GM12891 (cell line): ENCODE measurements around the gene CFAP298.
"Not testable (repeated sequence)": the region's sequence is repeated elsewhere in the genome, so short reads cannot be mapped to it uniquely, and the experiment has no call there.

Experiments used
- DNase-seq: peaks from one replicate; pipeline ENCODE4 v3.0.0; 2011; ENCODE audit warnings: low spot score; ENCODE audit not compliant: insufficient read length
- FAIRE-seq: peaks from 2 replicates; lab custom pipeline; 2011; peaks lifted over from hg19 to GRCh38; lab: Jason Lieb, UNC
- PAX5 ChIP-seq: IDR thresholded peaks from 2 replicates; pipeline ENCODE4 v1.6.1; 2011; ENCODE audit warnings: low read length, moderate library complexity, mild to moderate bottlenecking; ENCODE audit not compliant: insufficient read depth, severe bottlenecking
- POLR2A ChIP-seq: IDR thresholded peaks from 2 replicates; pipeline ENCODE4 v1.6.1; 2011; ENCODE audit warnings: low read depth, low read length, control low read depth
- POLR2AphosphoS5 ChIP-seq: IDR thresholded peaks from 2 replicates; pipeline ENCODE4 v1.6.1; 2011; ENCODE audit warnings: low read depth, low read length, control low read depth
- POU2F2 ChIP-seq: IDR thresholded peaks from 2 replicates; pipeline ENCODE4 v1.6.1; 2011; ENCODE audit warnings: low read depth, mild to moderate bottlenecking, control low read depth, low read length, moderate library complexity
- SPI1 ChIP-seq: IDR thresholded peaks from 2 replicates; pipeline ENCODE4 v1.6.1; 2011; ENCODE audit warnings: low read depth, low read length, control low read depth
- TAF1 ChIP-seq: IDR thresholded peaks from 2 replicates; pipeline ENCODE4 v1.6.1; 2011; ENCODE audit warnings: low read depth, low read length, control low read depth

The CFAP298 gene

DNA sequence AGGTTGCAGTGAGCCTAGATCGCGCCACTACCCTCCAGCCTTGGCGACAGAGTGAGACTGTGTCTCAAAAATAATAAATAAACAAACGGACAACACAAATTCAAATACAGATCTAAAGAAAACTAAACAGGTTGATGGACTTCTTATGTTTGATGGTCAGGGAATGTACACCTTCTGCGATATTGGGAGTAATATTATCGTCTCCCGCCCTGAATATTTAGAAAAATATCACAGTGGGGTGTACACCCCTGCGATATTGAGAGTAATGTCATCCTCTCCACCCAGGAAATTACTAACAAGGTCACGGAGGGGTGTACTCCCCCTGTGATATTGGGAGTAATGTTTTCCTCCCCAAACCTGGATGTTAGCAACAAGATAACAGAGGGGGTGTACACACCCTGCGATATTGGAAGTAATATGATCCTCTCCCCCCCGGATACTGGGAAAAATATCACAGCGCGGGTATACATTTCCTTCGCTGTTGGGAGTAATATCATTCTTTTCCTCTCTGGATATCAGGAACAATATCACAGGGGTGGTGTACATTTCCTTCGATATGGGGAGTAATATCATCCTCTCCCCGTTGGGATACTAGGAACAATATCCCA lies 1.4 kb upstream of the CFAP298 start:
- no peak for FAIRE-seq
- DNase-seq = no peak
- TF ChIP-seq POLR2A = no peak
- no peak for TF ChIP-seq TAF1
- no peak for TF ChIP-seq POLR2AphosphoS5
- TF ChIP-seq SPI1 = no peak

DNA sequence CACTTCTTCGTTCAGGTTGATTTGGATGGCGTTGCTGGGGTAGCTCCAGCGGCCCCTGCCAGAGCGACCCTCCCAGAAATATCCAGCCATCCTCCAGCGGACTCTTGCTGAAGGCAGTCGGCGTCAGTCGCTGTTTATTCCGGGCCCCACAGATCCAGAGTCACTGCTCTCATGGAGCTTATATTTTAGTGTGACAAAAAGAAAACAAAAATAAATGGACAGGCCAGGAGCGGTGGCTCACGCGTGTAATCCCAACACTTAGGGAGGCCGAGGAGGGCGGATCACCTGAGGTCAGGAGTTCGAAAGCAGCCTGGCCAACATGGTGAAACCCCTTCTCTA lies 791 bp upstream of the CFAP298 start:
- TF ChIP-seq POLR2A (no peak), POLR2AphosphoS5 (no peak), TAF1 (no peak; the same call in 1 of the 2 replicates), POU2F2 (no peak), PAX5 (no peak), SPI1 (no peak)
- no peak for DNase-seq
- no peak for FAIRE-seq

DNA sequence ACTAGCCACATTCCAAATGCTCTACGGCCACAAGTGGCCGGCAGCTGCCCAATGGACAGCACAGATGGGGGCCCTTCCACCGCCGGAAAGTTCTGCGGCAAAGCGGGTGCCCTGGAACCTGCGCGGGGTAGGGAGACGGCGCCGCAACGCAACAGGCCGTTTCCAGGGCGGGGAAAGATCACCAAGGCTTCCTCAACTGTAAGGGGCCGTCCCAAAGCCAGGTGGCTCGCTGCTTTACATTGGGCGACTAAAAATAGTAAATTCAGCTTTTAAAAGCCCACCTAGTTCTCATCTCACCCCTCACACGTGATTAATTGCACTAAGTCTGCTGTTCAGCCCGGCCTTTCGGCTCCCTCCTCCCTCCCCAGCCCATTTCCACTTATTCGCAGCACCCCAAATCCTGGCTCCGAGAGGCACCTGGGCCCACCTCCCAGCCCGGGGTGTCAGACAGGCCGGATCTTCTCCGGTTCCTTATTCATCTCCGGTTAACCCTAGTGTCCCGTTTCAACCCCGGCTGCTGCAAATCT lies 643 bp downstream of the CFAP298 start:
- DNase-seq = peak; percentile 39
- TF ChIP-seq SPI1 (no peak), PAX5 (no peak)
- no peak for FAIRE-seq

DNA sequence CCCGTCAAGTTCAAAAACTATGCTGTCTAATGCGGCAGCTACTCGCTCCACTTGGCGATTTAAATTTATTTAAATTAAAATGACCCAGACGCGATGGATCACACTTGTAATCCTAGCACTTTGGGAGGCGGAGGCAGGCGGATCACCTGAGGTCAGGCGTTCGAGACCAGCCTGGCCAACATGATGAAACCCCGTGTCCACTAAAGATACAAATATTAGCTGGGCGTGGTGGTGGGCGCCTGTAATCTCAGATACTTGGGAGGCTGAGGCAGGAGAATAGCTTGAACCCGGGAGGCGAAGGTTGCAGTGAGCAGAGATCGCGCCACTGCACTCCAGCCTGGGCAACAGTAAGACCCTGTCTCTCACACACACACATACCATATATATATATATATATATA lies 1.2 kb downstream of the CFAP298 start:
- DNase-seq, FAIRE-seq: not testable (repeated sequence)

DNA sequence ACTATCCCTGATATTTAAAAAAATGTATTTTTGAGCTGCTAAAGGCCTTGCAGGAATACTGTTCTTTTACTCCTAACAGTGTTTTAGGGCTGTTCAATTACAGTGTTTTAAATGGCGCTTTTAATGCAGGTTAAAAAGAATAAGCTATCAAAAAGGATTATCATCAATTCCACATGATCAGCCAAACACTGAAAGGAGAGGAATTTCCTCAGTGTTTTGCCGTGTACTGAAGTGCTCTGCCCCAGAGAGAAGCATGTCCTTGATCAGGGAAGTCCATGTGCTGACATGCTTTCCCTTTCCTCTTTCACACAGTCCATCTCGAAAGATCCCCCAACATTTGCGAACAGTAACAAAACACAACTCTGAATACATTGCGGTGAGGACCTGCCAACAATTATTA lies 3.3 kb downstream of the CFAP298 start:
- TF ChIP-seq POLR2A = no peak
- TF ChIP-seq PAX5 = no peak
- TF ChIP-seq SPI1 = no peak
- no peak for TF ChIP-seq POLR2AphosphoS5
- no peak for TF ChIP-seq TAF1
- no peak for TF ChIP-seq POU2F2
- FAIRE-seq (no peak), DNase-seq (no peak)

DNA sequence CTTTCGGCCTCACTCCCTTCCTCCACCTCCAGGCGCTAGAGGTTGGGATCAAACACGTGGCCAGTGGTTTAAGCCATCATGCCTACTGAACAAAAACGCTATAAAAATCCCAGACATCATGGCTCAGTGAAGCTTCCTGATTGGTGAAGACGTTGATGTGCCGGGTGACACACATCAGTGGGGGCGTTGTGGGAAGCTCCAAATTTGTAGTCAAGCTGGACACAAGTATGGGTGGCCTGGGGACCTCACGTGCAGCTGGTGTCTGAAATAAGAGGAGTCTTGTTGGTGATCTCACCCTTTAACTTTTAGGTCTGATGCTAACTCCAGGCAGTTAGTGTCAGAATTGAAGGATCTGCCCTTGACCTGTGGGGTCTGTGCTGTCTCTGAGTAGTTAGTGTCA lies 6.7 kb downstream of the CFAP298 start:
- no peak for DNase-seq
- TF ChIP-seq TAF1 (no peak), PAX5 (no peak), POU2F2 (no peak), SPI1 (no peak), POLR2AphosphoS5 (no peak), POLR2A (no peak)
- no peak for FAIRE-seq

DNA sequence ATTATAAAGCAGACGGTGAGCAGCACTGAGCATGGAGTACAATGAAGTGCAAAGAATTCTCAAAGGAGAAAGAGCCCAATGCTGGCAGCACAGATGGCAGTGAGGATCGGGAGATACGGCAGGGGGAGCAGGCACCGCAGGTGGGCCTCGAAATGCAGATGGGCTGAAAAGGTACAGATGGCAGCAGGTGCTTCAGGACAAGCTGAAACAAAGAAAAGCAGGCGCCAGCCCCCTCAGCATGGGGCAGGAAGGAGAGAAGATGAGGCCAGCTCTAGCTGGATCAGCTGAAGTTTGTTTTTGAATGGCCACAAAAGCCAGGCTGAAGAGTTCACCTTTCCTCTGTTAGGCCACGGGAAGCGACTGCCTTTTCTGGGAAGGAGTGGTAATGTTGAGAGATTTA lies 7.7 kb downstream of the CFAP298 start:
- no peak for TF ChIP-seq SPI1
- DNase-seq = no peak
- FAIRE-seq = no peak

DNA sequence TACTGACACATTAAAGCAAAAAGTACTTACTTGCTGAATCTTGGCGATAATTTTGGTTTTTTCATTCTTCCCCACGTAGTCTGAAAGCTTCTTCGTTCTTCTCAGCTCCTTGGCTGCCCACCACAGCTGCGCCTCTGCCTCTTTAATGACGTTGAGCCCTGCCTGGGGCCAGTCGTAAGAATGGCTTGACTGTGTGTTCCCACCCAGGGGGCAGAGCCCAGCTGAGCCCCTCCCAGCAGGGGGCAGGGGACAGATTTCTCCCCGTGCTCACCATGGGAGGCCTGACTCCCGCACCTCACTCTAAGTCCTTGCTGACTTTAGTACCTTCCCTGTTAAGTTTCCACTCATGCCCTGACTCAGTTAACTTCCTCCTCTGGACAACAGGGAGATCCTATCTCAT lies 9.0 kb downstream of the CFAP298 start:
- DNase-seq = no peak
- TF ChIP-seq SPI1 (no peak), POU2F2 (no peak), POLR2AphosphoS5 (no peak), POLR2A (no peak), TAF1 (no peak), PAX5 (no peak)
- no peak for FAIRE-seq

DNA sequence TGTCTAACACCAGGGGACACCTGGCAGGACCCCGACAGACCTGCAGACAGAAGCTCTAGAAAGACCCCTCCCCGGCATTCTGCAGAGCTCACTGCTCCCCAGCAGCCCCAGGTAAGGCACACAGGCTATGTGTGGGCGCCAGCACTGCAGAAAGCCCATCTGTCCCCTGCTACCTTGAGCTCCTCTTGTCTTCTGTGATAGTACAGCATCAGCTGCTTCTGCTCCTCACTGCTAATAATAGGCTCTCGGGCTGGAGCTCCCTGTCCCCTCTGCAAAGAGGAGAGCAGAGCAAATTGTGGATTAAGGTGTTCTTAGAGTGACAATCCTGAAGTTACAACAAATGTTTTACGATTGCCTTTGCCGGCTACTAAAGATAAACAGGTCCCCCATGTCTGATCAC lies 10.1 kb downstream of the CFAP298 start:
- TF ChIP-seq PAX5 (no peak), TAF1 (no peak), SPI1 (no peak), POLR2A (no peak), POLR2AphosphoS5 (no peak), POU2F2 (no peak)
- FAIRE-seq = no peak
- DNase-seq = no peak

DNA sequence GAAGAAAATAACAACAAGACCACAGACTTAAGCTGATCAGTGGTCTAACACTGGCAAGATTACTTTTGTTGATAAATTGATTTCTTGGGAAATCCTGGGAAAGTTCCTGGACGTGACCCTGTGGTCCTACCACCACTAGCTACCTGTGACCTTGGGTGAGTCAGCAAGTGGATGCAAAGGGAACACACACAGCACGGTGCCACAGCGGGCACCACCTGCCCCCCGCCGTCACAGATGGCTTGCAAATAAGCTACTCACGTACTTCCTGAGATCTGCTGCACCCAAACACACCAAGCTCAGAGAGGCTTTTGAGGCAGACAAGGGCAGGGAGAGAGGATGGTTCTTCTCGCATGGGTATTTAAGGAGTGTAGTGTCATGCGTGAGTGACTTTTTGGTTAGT lies 12.7 kb downstream of the CFAP298 start:
- no peak for FAIRE-seq
- TF ChIP-seq SPI1 (no peak), TAF1 (no peak), PAX5 (no peak), POU2F2 (no peak), POLR2AphosphoS5 (no peak)
- DNase-seq = no peak

DNA sequence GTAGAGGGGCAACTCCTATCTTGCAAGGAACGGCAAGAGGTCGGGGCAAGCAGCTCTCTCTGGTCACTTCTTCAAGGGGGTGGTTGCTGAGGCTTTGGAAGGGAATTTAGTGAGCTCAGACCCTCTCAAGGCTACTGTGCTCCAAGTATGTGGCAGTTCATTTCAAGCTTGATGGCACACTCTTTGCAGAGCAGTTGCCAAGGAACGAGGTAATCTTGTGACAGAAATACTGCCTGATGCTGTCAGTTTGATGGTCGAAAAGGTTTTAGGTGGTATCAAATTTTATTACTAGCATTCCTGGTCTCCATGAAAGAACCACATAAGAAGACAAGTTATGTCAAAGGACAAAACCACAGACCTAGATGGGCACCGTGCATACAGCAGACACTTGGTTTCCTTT lies 13.1 kb downstream of the CFAP298 start:
- TF ChIP-seq TAF1 (no peak), POU2F2 (no peak), SPI1 (no peak)
- DNase-seq = no peak
- no peak for FAIRE-seq
